OCI-LY1 (cell line): ENCODE measurements around the gene RAB11FIP3.

ENCODE experiments used
- EZH2 ChIP-seq: fragments of 200-600 bp; sonication (generic), shearing (Covaris generic); IDR thresholded peaks from 2 replicates; pipeline ENCODE4 v1.8.0; 2017; ENCODE audit warnings: borderline replicate concordance, mixed run types, mild to moderate bottlenecking, antibody characterized with exemption, low read length, moderate library complexity, mixed read lengths
- TF ChIP-seq, protein P1 (sequence below): fragments of 200-600 bp; sonication (generic), shearing (Covaris generic); IDR thresholded peaks from 2 replicates; pipeline ENCODE4 v1.5.1; 2017; ENCODE audit warnings: mild to moderate bottlenecking, antibody characterized with exemption, low read length, moderate library complexity, mixed read lengths

DNA sequence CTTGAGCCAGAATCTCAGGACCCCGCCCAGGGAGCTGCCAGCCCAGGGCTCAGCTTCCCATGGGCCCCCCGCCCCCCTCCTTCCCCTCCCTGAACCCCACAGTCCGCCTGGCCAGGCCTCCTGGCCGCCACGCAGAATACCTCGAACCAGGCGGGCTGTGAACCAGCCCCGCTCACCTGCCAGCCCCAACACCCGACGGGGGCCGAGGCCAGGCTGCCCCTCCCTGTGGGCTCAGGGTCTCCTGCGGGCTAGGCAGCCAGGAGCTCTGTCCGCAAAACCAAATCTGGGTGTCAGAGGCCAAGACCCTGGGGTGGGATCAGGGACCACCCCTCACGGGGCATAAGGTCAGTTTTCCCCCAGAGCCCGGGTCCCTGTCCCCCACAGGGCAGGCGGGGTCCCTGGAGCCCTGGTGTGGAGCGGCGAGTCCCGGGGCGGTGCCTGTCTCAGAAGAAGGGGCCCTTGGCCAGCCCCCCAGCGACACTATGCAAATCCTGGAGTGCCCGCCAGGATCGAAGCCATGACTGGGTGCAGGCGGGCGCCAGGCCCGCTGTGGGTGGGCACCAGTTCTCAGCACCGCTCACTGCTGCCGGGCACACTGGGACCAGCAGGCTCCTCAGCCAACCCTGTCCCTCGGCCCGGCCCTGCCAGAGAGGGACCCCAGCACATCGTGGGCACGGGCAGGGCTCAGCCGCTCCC, 128.3 kb downstream of the RAB11FIP3 start:
- TF ChIP-seq, protein P1, sequence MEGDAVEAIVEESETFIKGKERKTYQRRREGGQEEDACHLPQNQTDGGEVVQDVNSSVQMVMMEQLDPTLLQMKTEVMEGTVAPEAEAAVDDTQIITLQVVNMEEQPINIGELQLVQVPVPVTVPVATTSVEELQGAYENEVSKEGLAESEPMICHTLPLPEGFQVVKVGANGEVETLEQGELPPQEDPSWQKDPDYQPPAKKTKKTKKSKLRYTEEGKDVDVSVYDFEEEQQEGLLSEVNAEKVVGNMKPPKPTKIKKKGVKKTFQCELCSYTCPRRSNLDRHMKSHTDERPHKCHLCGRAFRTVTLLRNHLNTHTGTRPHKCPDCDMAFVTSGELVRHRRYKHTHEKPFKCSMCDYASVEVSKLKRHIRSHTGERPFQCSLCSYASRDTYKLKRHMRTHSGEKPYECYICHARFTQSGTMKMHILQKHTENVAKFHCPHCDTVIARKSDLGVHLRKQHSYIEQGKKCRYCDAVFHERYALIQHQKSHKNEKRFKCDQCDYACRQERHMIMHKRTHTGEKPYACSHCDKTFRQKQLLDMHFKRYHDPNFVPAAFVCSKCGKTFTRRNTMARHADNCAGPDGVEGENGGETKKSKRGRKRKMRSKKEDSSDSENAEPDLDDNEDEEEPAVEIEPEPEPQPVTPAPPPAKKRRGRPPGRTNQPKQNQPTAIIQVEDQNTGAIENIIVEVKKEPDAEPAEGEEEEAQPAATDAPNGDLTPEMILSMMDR = no peak
- TF ChIP-seq EZH2 = no peak
